Measurements from ENCODE around the gene BAG5.

- TF ChIP-seq POLR2A (IDR thresholded peaks at IDR 0.05; ENCODE audit: low read depth, low read length) = no peak
- no peak for TF ChIP-seq CTCF (conservative IDR thresholded peaks at IDR 0.05; ENCODE audit: low read depth, low read length)
Measured at GRCh38 chr14:103529383-103530365, 32.8 kb downstream of the BAG5 start.
